Stimulated activated CD8-positive, alpha-beta memory T cell treated with anti-CD3 and anti-CD28 coated beads, Interleukin-12 subunit alpha, Interleukin-12 subunit beta, amount 100 ng/mL, for 1 hour (primary cell): ENCODE results near the gene PALD1.

Experiments used
- DNase-seq: peaks from one replicate; pipeline ENCODE4 v3.0.0-alpha.2; 2020; ENCODE audit warnings: low read depth

PALD1 gene

GRCh38 chr10:70557086-70557845 is 78.7 kb downstream of the PALD1 start:
- DNase-seq, result no peak

- DNase-seq, result no peak
These were observed 79.3 kb downstream of the PALD1 start for GRCh38 chr10:70557876-70558275.

GRCh38 chr10:70558295-70558694 is 79.7 kb downstream of the PALD1 start:
- no peak for DNase-seq

GRCh38 chr10:70558871-70559810 is 80.6 kb downstream of the PALD1 start:
- peak; percentile 54 for DNase-seq

GRCh38 chr10:70559861-70560260 is 81.3 kb downstream of the PALD1 start:
- DNase-seq, result no peak

- DNase-seq, result no peak
These were observed 82.0 kb downstream of the PALD1 start for GRCh38 chr10:70560511-70560941.

- DNase-seq, result no peak
These were observed 82.5 kb downstream of the PALD1 start for GRCh38 chr10:70561070-70561469.

GRCh38 chr10:70561558-70561957 is 83.0 kb downstream of the PALD1 start:
- DNase-seq, result no peak

GRCh38 chr10:70562036-70562755 is 83.6 kb downstream of the PALD1 start:
- DNase-seq, result no peak

- DNase-seq, result no peak
These were observed 84.7 kb downstream of the PALD1 start for GRCh38 chr10:70563230-70563629.

GRCh38 chr10:70564113-70564725 is 85.7 kb downstream of the PALD1 start:
- no peak for DNase-seq

GRCh38 chr10:70564901-70565351 is 86.4 kb downstream of the PALD1 start:
- DNase-seq, result no peak

GRCh38 chr10:70565556-70566514 is 87.3 kb downstream of the PALD1 start:
- DNase-seq, result no peak

GRCh38 chr10:70566515-70567290 is 88.1 kb downstream of the PALD1 start:
- DNase-seq, result no peak

- no peak for DNase-seq
These were observed 89.0 kb downstream of the PALD1 start for GRCh38 chr10:70567603-70568002.

- DNase-seq, result no peak
These were observed 89.5 kb downstream of the PALD1 start for GRCh38 chr10:70568113-70568512.

- no peak for DNase-seq
These were observed 90.4 kb downstream of the PALD1 start for GRCh38 chr10:70568781-70569495.

- no peak for DNase-seq
These were observed 92.7 kb downstream of the PALD1 start for GRCh38 chr10:70571236-70571635.
